Kidney epithelial cell (primary cell): Measurements from ENCODE around the gene MAPRE2. TPM values are rescaled to one million over a fixed set of nuclear protein-coding genes. Genes with fewer than 3 reads are reported as not detected.

ENCODE experiments used
- DNase-seq: peaks from one replicate; pipeline ENCODE4 v3.0.0-alpha.2; 2010; ENCODE audit warnings: low read depth
- H3K27me3 ChIP-seq: 2 replicates; pipeline ENCODE4 v1.6.0; 2011; ENCODE audit warnings: low read length; ENCODE audit not compliant: control insufficient read depth, insufficient read depth
- H3K36me3 ChIP-seq: 2 replicates; pipeline ENCODE4 v1.5.1; 2011; ENCODE audit warnings: low read length; ENCODE audit not compliant: control insufficient read depth, insufficient read depth
- H3K4me3 ChIP-seq: 2 replicates; pipeline ENCODE4 v1.5.1; 2011; ENCODE audit warnings: low read depth, mild to moderate bottlenecking, control low read depth, low read length
- CTCF ChIP-seq: IDR thresholded peaks from 2 replicates; pipeline ENCODE4 v1.5.1; 2011; ENCODE audit warnings: mild to moderate bottlenecking, moderate library complexity, low read length, control low read depth, inconsistent platforms; ENCODE audit not compliant: insufficient read depth, poor library complexity, severe bottlenecking
- total RNA-seq: library from RNA; depleted of rRNA; stranded (reverse); fragments of >200 nt; gene quantifications from 2 replicates; pipeline ENCODE4 v1.2.3, GENCODE V29; 2015

MAPRE2 gene
- total RNA-seq, 1 donor from 2014 or later = 16.2 TPM

- DNase-seq = no peak
- Histone ChIP-seq H3K4me3 (no peak overlapping the region), H3K36me3 (no peaks in the 10 kb centered on the region), H3K27me3 (no peaks in the 10 kb centered on the region)
- no peak for TF ChIP-seq CTCF
Observed at GRCh38 chr18:35084494-35085449, 43.6 kb downstream of the MAPRE2 start.

- Histone ChIP-seq H3K36me3 (no peaks in the 10 kb centered on the region), H3K27me3 (no peaks in the 10 kb centered on the region), H3K4me3 (no peak overlapping the region)
- DNase-seq = no peak
- TF ChIP-seq CTCF = no peak
Observed at GRCh38 chr18:35085450-35086380, 44.5 kb downstream of the MAPRE2 start.

- Histone ChIP-seq H3K4me3 (no peak overlapping the region), H3K27me3 (no peaks in the 10 kb centered on the region), H3K36me3 (no peaks in the 10 kb centered on the region)
- TF ChIP-seq CTCF = no peak
- DNase-seq = no peak
Observed at GRCh38 chr18:35086704-35087103, 45.5 kb downstream of the MAPRE2 start.

- TF ChIP-seq CTCF = no peak
- no peak for DNase-seq
- H3K36me3 ChIP-seq = no peaks in the 10 kb centered on the region
- H3K27me3 ChIP-seq = no peaks in the 10 kb centered on the region
- no peak overlapping the region for H3K4me3 ChIP-seq
Observed at GRCh38 chr18:35087726-35088125, 46.5 kb downstream of the MAPRE2 start.

GRCh38 chr18:35088921-35089320 is 47.7 kb downstream of the MAPRE2 start:
- DNase-seq = no peak
- H3K27me3 ChIP-seq = no peaks in the 10 kb centered on the region
- TF ChIP-seq CTCF = no peak
- no peak overlapping the region for H3K4me3 ChIP-seq
- no peaks in the 10 kb centered on the region for H3K36me3 ChIP-seq
